ENCODE measurements around the gene MIPOL1. TPM values are rescaled to one million over a fixed set of nuclear protein-coding genes. Genes with fewer than 3 reads are reported as not detected.
"Not testable (repeated sequence)": the region's sequence is repeated elsewhere in the genome, so short reads cannot be mapped to it uniquely, and the experiment has no call there.

MIPOL1 gene
- total and polyA plus RNA-seq, 2 donors from 2014 or later, result 4.4 to 14.8 TPM

DNA sequence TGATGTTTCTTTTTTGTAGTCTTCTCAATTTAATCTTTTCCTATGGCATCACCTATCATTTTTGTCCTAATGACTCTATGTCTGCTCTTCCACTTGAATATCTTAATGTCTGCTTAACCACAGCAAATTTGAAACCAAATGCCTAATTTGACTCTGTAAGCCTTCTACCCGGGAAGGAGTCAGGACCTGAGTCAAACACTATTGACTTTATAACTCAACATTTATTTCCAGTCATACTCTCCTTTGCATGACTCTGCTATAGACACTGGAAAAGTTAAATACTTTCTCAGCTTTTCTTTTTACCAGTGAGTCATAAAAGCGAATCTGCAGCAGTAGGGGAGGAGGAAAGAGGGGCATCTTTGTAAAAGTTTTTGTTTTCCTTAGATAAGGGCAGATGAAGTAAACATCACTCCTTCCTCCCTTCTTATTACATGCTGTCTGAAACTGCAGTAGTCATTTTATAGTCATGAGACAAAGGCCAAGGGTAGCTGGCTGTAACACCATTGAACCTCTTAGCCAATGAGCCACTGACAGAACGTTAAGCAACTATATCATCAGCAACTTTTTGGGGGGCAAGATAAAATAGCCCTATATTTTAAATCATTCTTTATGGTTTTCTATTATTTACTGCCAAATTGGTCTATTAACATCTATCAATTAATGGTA is 179.3 kb downstream of the MIPOL1 start:
- Histone ChIP-seq H3K9me3 (ENCODE audit: control insufficient read depth in 2 of 3, insufficient read depth in 1 of 3, low read length in 3 of 3) (no peaks in the 10 kb centered on the region), H3K36me3 (ENCODE audit: control insufficient read depth in 2 of 3, insufficient read depth in 3 of 3, low read length in 3 of 3) (no peaks in the 10 kb centered on the region), H3K4me1 (ENCODE audit: control insufficient read depth in 2 of 3, insufficient read depth in 2 of 3, low read depth in 1 of 3, low read length in 3 of 3) (no peaks in the 10 kb centered on the region), H3K9ac (ENCODE audit: low read length in 3 of 3) (no peak overlapping the region), H3K27ac (ENCODE audit: low read depth in 2 of 2, low read length in 2 of 2) (no peak overlapping the region), H3K4me3 (ENCODE audit: low read length in 3 of 3) (no peak overlapping the region), H3K27me3 (ENCODE audit: control insufficient read depth, insufficient read depth, low read length) (no peaks in the 10 kb centered on the region)
- DNase-seq (no peak), FAIRE-seq (no peak)
- intact Hi-C loops (cut with DNase I), result no loop called here
- no peak for TF ChIP-seq CTCF (IDR thresholded peaks at IDR 0.05; ENCODE audit: borderline replicate concordance, extremely low read depth, insufficient read depth)

GRCh38 chr14:37384870-37385596 is 187.3 kb downstream of the MIPOL1 start:
- Histone ChIP-seq H3K4me1 (ENCODE audit: control insufficient read depth in 2 of 3, insufficient read depth in 2 of 3, low read depth in 1 of 3, low read length in 3 of 3) (no peaks in the 10 kb centered on the region), H3K9ac (ENCODE audit: low read length in 3 of 3) (no peak overlapping the region), H3K4me3 (ENCODE audit: low read length in 3 of 3) (no peak overlapping the region), H3K27ac (ENCODE audit: low read depth in 2 of 2, low read length in 2 of 2) (no peak overlapping the region), H3K27me3 (ENCODE audit: control insufficient read depth, insufficient read depth, low read length) (no peaks in the 10 kb centered on the region), H3K9me3 (ENCODE audit: control insufficient read depth in 2 of 3, insufficient read depth in 1 of 3, low read length in 3 of 3) (no peaks in the 10 kb centered on the region), H3K36me3 (ENCODE audit: control insufficient read depth in 2 of 3, insufficient read depth in 3 of 3, low read length in 3 of 3) (no peaks in the 10 kb centered on the region)
- intact Hi-C loops (cut with DNase I), result no loop called here
- no peak for TF ChIP-seq CTCF (IDR thresholded peaks at IDR 0.05; ENCODE audit: borderline replicate concordance, extremely low read depth, insufficient read depth)
- DNase-seq, result peak in 2 of 5 donors; percentile 1 to 5
- FAIRE-seq, result no peak

DNA sequence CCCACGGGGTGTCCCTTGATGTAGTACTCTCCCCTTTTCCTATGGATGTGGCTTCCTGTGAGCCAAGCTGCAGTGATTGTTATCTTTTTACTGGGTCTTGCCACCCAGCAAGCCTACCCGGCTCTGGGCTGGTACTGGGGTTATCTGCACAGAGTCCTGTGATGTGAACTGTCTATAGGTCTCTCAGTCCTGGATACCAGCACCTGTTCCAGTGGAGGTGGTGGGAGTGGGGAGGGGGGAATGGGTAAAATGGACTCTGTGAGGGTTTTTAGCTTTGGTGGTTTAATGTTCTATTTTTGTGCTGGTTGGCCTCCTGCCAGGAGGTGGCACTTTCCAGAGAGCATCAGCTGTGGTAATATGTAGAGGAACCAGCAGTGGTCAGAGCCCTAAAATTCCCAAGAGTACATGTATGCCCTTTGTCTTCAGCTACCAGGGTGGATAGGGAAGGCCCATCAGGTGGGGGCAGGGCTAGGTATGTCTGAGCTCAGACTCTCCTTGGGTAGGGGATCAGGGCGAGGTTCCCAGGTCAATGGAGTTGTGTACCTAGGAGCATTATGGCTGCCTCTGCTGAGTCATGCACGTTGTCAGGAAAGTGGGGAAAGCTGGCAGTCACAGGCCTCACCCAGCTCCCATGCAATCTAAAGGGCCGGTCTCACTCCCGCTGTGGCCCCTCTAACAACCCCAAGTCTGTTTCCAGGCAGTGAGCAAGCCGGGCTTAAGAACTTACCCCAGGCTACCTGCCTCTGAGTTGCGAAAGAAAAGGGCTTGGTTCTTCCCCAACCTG is 199.6 kb downstream of the MIPOL1 start:
- H3K9ac ChIP-seq (ENCODE audit: low read length in 3 of 3); H3K27ac ChIP-seq (ENCODE audit: low read depth in 2 of 2, low read length in 2 of 2); intact Hi-C loops (cut with DNase I); H3K27me3 ChIP-seq (ENCODE audit: control insufficient read depth, insufficient read depth, low read length); H3K4me1 ChIP-seq (ENCODE audit: control insufficient read depth in 2 of 3, insufficient read depth in 2 of 3, low read depth in 1 of 3, low read length in 3 of 3); H3K4me3 ChIP-seq (ENCODE audit: low read length in 3 of 3); H3K9me3 ChIP-seq (ENCODE audit: control insufficient read depth in 2 of 3, insufficient read depth in 1 of 3, low read length in 3 of 3); H3K36me3 ChIP-seq (ENCODE audit: control insufficient read depth in 2 of 3, insufficient read depth in 3 of 3, low read length in 3 of 3); FAIRE-seq: not testable (repeated sequence)
- peak in 1 of 5 donors; percentile 43 for DNase-seq

DNA sequence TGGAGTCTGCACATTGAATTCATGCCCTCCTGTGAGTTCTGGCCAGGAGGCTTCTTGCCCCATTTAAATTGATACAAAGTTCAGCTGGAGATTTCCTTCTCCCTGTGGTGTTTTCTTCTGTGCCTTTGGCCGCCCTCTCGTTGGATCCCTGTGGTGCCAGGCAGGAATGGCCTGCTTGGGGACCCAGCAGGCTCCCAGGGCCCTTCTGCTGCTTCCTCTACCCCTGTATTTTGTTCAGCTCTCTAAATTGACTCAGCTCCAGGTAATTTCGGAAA is 200.1 kb downstream of the MIPOL1 start:
- Histone ChIP-seq H3K27me3 (ENCODE audit: control insufficient read depth, insufficient read depth, low read length) (no peaks in the 10 kb centered on the region), H3K9ac (ENCODE audit: low read length in 3 of 3) (no peak overlapping the region), H3K27ac (ENCODE audit: low read depth in 2 of 2, low read length in 2 of 2) (no peak overlapping the region), H3K9me3 (ENCODE audit: control insufficient read depth in 2 of 3, insufficient read depth in 1 of 3, low read length in 3 of 3) (peaks cover 0 to 8% (median 2%) of the 10 kb centered on the region in 3 donors), H3K4me1 (ENCODE audit: control insufficient read depth in 2 of 3, insufficient read depth in 2 of 3, low read depth in 1 of 3, low read length in 3 of 3) (no peaks in the 10 kb centered on the region), H3K36me3 (ENCODE audit: control insufficient read depth in 2 of 3, insufficient read depth in 3 of 3, low read length in 3 of 3) (no peaks in the 10 kb centered on the region), H3K4me3 (ENCODE audit: low read length in 3 of 3) (no peak overlapping the region)
- no peak for DNase-seq
- intact Hi-C loops (cut with DNase I), result no loop called here
- TF ChIP-seq CTCF (IDR thresholded peaks at IDR 0.05; ENCODE audit: borderline replicate concordance, extremely low read depth, insufficient read depth), result no peak
- FAIRE-seq, result no peak
